Activated naive CD4-positive, alpha-beta T cell treated with anti-CD3 and anti-CD28 coated beads, Interleukin-2, amount 50 U/mL, for 24 hours (primary cell): ENCODE data around the gene TUBB.

Source experiments
- H3K27ac Mint-ChIP-seq: one replicate; pipeline ENCODE4 v1.8.0; 2021; ENCODE audit warnings: mild to moderate bottlenecking, mixed read lengths
- H3K27me3 Mint-ChIP-seq: one replicate; pipeline ENCODE4 v1.8.0; 2021; ENCODE audit warnings: mixed read lengths
- H3K36me3 Mint-ChIP-seq: one replicate; pipeline ENCODE4 v1.8.0; 2021; ENCODE audit warnings: mixed read lengths
- H3K4me1 Mint-ChIP-seq: one replicate; pipeline ENCODE4 v1.8.0; 2021; ENCODE audit warnings: mixed read lengths
- H3K4me3 Mint-ChIP-seq: one replicate; pipeline ENCODE4 v1.8.0; 2021; ENCODE audit warnings: mild to moderate bottlenecking, mixed read lengths
- H3K9me3 Mint-ChIP-seq: one replicate; pipeline ENCODE4 v1.8.0; 2021; ENCODE audit warnings: mixed read lengths

TUBB gene

GRCh38 chr6:30769853-30770524, 49.8 kb downstream of the TUBB start:
- peaks cover 2% of the 10 kb centered on the region for H3K36me3 Mint-ChIP-seq
- no peaks in the 10 kb centered on the region for H3K27me3 Mint-ChIP-seq
- H3K4me1 Mint-ChIP-seq: peaks cover 71% of the 10 kb centered on the region
- H3K9me3 Mint-ChIP-seq: no peaks in the 10 kb centered on the region
- H3K4me3 Mint-ChIP-seq: peak overlapping the region; percentile 71
- H3K27ac Mint-ChIP-seq: peak overlapping the region; percentile 96

GRCh38 chr6:30770592-30770991, 50.4 kb downstream of the TUBB start:
- Mint-ChIP-seq H3K36me3 (peaks cover 2% of the 10 kb centered on the region), H3K27me3 (no peaks in the 10 kb centered on the region), H3K4me1 (peaks cover 74% of the 10 kb centered on the region), H3K9me3 (no peaks in the 10 kb centered on the region), H3K4me3 (peak overlapping the region; percentile 6), H3K27ac (peak overlapping the region; percentile 96)

GRCh38 chr6:30774701-30775100, 54.5 kb downstream of the TUBB start:
- Mint-ChIP-seq H3K36me3 (peaks cover 2% of the 10 kb centered on the region), H3K4me1 (peaks cover 63% of the 10 kb centered on the region), H3K27ac (no peak overlapping the region), H3K9me3 (no peaks in the 10 kb centered on the region), H3K4me3 (no peak overlapping the region), H3K27me3 (no peaks in the 10 kb centered on the region)
